Activated T-helper 17 cell treated with anti-CD3 and anti-CD28 coated beads, Interleukin-2, amount 50 U/mL, for 72 hours (primary cell): ENCODE data around the gene HLA-C. TPM values are rescaled to one million over a fixed set of nuclear protein-coding genes. Genes with fewer than 3 reads are reported as not detected.
"Not testable (repeated sequence)": the region's sequence is repeated elsewhere in the genome, so short reads cannot be mapped to it uniquely, and the experiment has no call there.

Source experiments
- ATAC-seq: fragments of 150-1000 bp; cut with Tn5 transposase; replicated peaks from 2 replicates; pipeline ENCODE4 v1.10.0; 2021; ENCODE audit warnings: mild to moderate bottlenecking, moderate library complexity
- H3K27ac Mint-ChIP-seq: one replicate; pipeline ENCODE4 v1.8.0; 2022; ENCODE audit warnings: mixed read lengths
- H3K27me3 Mint-ChIP-seq: one replicate; pipeline ENCODE4 v1.8.0; 2022; ENCODE audit warnings: mixed read lengths
- H3K36me3 Mint-ChIP-seq: one replicate; pipeline ENCODE4 v1.8.0; 2022; ENCODE audit warnings: low read depth, mild to moderate bottlenecking, mixed read lengths
- H3K4me1 Mint-ChIP-seq: one replicate; pipeline ENCODE4 v1.8.0; 2022; ENCODE audit warnings: mixed read lengths
- H3K4me3 Mint-ChIP-seq: one replicate; pipeline ENCODE4 v1.8.0; 2022; ENCODE audit warnings: mild to moderate bottlenecking, mixed read lengths
- H3K9me3 Mint-ChIP-seq: one replicate; pipeline ENCODE4 v1.8.0; 2022; ENCODE audit warnings: mixed read lengths
- total RNA-seq, 2 donors: library from RNA; stranded (reverse); gene quantifications; one replicate each; pipeline ENCODE4 v1.2.3, GENCODE V29; 2022

HLA-C gene
- total RNA-seq, 2 donors from 2014 or later: 620 to 1,648 TPM

DNA sequence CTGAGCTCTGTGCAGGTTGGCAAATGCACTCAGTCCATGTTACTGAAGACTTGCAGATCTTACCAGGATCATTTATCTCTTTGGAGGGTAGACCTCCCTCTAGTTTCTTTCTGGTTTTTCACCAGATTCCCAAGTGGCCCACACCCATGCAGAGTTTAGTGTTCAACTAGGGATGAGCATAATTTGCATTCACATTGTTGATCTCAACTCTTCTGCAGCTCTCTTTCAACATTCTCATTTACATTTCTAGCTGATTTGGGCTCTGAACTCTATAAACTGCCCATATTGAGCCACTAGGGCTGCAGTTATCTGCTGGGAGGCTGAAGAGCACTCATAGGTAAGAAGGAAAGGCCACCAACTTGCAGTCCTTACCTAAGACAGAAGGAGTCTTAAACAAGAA, 17.9 kb upstream of the HLA-C start:
- peaks cover 13% of the 10 kb centered on the region for H3K27me3 Mint-ChIP-seq
- no peaks in the 10 kb centered on the region for H3K9me3 Mint-ChIP-seq
- no peak overlapping the region for H3K4me3 Mint-ChIP-seq
- H3K27ac Mint-ChIP-seq: no peak overlapping the region
- H3K36me3 Mint-ChIP-seq: no peaks in the 10 kb centered on the region
- H3K4me1 Mint-ChIP-seq: no peaks in the 10 kb centered on the region
- no peak for ATAC-seq

DNA sequence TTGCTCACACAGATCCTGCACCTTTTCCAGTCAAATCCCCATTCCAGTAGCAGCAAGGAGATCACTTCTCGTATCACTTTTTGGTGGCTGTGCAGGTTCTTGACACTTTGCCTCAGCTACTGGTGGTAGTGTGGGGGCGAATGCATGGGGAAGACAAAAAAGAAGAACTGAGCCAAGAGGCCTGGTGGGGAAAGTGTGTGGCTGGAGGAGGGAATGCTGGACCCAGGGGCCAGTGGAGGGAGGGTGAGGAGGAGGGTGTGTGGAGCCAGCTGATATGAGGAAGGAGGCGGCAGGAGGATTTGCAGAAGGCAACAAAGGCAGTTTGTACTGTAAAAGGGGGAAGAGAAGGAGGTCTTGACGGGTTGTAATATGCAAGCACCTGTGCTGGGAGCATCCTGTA, 15.7 kb upstream of the HLA-C start:
- no peaks in the 10 kb centered on the region for H3K9me3 Mint-ChIP-seq
- no peak overlapping the region for H3K27ac Mint-ChIP-seq
- no peaks in the 10 kb centered on the region for H3K36me3 Mint-ChIP-seq
- peaks cover 11% of the 10 kb centered on the region for H3K27me3 Mint-ChIP-seq
- no peak for ATAC-seq
- no peaks in the 10 kb centered on the region for H3K4me1 Mint-ChIP-seq
- H3K4me3 Mint-ChIP-seq: no peak overlapping the region

DNA sequence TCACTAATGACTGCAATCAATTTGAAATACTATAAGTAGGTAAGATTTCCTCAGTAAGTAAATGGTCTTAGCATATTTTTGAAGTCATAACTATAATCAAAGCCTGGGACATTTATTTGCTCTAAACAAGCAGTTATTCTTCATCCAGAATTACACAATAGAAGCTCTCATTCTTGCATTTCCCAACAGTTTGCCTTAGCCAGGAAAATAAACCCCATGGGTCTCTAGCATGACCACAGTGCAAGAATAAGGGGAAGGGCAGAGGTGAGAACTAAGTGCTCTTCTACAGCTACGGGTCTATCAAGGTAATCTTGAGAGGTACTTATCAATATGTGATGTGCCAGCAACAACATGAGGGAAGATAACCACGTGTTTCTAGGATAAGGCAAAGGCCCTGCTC, 14.1 kb upstream of the HLA-C start:
- H3K27ac Mint-ChIP-seq: no peak overlapping the region
- no peaks in the 10 kb centered on the region for H3K36me3 Mint-ChIP-seq
- H3K27me3 Mint-ChIP-seq: peaks cover 4% of the 10 kb centered on the region
- no peaks in the 10 kb centered on the region for H3K9me3 Mint-ChIP-seq
- no peak overlapping the region for H3K4me3 Mint-ChIP-seq
- no peaks in the 10 kb centered on the region for H3K4me1 Mint-ChIP-seq
- no peak for ATAC-seq

DNA sequence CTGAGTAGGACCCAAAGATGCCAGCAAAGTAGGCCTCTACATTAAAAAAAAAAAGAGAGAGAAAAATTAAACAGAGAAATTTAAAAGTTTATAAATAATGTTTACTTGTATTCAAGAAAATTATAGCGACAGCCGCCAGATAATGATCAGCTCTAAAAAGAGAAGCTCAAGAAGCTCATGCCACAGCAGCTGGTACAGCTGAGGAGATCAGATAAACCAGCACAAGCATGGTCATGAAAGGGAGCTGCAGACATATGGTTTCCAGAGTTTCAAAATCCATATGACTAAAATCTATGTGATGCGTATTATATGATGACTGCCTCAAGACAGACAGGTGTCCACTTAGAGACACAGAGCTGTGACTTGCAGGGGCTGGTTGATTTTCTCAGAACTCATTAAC, 13.6 kb upstream of the HLA-C start:
- Mint-ChIP-seq H3K4me1 (no peaks in the 10 kb centered on the region), H3K4me3 (no peak overlapping the region), H3K27ac (no peak overlapping the region), H3K9me3 (no peaks in the 10 kb centered on the region), H3K36me3 (no peaks in the 10 kb centered on the region), H3K27me3 (peaks cover 3% of the 10 kb centered on the region)
- no peak for ATAC-seq

DNA sequence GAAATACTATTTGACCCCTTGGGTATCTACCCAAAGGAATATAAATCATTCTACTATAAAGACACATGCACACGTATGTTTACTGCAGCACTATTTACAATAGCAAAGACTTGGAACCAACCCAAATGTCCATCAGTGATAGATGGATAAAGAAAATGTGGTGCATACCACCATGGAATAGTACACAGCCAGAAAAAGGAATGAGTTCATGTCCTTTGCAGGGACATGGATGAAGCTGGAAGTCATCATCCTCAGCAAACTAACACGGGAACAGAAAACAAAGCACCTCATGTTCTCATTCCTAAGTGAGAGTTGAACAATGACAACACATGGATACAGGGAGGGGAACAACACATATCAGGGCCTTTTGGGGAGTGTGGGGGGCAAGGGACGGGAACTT, 7.8 kb upstream of the HLA-C start:
- not testable (repeated sequence) for H3K4me1 Mint-ChIP-seq, H3K9me3 Mint-ChIP-seq, H3K4me3 Mint-ChIP-seq, H3K27me3 Mint-ChIP-seq, H3K36me3 Mint-ChIP-seq, H3K27ac Mint-ChIP-seq, ATAC-seq

DNA sequence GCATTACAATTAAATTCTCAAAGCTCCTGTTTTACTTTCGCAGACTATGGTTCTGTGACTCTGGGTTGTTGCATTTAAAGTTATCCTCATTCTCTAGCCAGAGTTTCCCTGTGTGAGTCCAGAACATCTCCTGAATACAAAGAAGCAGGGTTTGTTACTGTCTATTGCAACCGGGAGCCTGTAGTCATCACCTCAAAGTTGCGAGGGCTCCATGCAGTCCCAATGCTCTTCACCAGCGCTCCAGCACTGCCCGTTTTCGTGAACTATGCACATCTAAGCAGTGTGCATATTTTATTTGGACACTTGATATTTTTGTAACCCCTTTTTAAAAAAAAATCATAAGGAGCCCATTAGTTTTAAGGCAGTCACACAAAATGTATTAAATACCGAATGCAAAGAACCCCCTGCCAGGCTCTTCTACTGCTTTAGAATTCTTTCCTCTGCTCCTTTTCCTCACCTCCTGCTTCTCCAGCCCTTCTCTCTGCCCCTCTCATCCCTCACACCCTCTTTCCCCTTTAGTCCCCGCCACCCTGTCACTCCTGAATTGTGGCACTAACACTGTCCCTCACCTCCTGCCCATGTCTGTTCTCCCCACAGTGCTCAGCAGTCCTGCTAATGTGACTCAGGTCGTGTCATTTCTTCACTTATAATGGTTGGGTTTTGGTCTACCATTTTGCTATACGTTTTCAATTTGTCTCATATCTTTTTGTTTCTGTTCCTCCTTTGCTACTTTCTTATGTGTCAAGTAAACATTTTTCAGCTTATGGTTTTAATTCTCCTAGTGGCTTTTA, 1.1 kb upstream of the HLA-C start:
- peaks cover 4% of the 10 kb centered on the region for H3K27me3 Mint-ChIP-seq
- peak overlapping the region; percentile 94 for H3K4me3 Mint-ChIP-seq
- peaks cover 27% of the 10 kb centered on the region for H3K4me1 Mint-ChIP-seq
- peak overlapping the region; percentile 97 for H3K27ac Mint-ChIP-seq
- peaks cover 47% of the 10 kb centered on the region for H3K36me3 Mint-ChIP-seq
- ATAC-seq: peak; percentile 56
- H3K9me3 Mint-ChIP-seq: no peaks in the 10 kb centered on the region

DNA sequence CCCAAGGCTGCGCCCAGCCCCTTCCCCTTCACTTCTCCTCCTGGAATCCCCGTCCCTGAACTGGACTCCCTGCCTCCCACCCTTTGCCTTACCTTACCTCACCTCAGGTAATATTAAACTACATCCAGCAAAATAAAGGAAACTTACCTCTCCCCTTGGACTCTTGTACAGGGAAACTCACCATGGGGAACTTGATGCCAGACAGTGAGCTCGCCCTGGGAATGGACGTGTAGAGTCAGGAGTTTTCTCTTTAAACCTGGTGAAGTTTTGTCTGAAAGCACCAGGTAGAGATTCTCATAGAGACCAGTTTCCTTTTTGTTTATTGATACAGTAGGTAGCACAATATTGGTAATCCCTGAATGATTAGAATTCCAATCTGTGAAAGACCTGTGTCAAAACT, 544 bp upstream of the HLA-C start:
- no peaks in the 10 kb centered on the region for H3K9me3 Mint-ChIP-seq
- peaks cover 52% of the 10 kb centered on the region for H3K36me3 Mint-ChIP-seq
- H3K4me1 Mint-ChIP-seq: peaks cover 33% of the 10 kb centered on the region
- peaks cover 4% of the 10 kb centered on the region for H3K27me3 Mint-ChIP-seq
- ATAC-seq: no peak
- H3K4me3 Mint-ChIP-seq: peak overlapping the region; percentile 94
- peak overlapping the region; percentile 97 for H3K27ac Mint-ChIP-seq

DNA sequence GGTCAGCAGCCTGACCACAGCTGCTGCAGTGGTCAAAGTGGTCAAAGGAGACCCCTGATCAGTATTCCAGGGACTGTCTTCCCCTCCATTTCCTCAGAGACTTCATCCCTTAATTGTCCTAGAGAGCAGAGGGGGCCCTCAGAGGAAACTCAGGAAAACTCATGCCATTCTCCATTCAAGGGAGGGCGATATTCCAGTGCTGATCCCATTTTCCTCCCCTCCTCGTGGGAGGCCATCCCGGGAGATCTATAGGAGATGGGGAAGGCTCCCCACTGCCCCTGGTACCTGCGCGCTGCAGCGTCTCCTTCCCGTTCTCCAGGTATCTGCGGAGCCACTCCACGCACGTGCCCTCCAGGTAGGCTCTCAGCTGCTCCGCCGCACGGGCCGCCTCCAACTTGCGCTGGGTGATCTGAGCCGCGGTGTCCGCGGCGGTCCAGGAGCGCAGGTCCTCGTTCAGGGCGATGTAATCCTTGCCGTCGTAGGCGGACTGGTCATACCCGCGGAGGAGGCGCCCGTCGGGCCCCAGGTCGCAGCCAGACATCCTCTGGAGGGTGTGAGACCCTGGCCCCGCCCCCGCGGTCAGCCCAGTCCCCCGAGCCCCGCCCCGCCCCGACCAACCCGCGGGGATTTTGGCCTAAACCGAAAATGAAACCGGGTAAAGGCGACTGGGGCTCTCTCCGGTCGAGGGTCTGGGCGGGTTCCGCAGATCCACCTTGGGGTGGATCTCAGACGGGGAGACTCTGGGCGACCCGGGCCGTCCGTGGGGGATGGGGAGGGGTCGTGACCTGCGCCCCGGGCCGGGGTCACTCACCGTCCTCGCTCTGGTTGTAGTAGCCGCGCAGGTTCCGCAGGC, 878 bp downstream of the HLA-C start:
- ATAC-seq: peak; percentile 42

DNA sequence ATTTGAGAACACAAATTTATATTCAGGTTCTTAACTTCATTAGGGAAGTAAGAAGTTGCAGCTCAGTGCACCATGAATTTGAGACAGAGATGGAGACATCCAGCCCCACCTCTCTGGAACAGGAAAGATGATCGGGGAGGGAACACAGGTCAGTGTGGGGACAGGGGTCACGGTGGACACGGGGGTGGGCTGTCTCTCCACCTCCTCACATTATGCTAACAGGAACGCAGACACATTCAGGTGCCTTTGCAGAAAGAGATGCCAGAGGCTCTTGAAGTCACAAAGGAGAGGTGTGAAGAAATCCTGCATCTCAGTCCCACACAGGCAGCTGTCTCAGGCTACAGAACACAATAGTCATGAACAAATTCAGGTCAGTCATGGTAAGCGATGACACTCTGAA, 3.1 kb downstream of the HLA-C start:
- peaks cover 59% of the 10 kb centered on the region for H3K36me3 Mint-ChIP-seq
- H3K9me3 Mint-ChIP-seq: peaks cover under 1% of the 10 kb centered on the region
- H3K27ac Mint-ChIP-seq: peak overlapping the region; percentile 17
- ATAC-seq: no peak
- H3K4me1 Mint-ChIP-seq: peaks cover 28% of the 10 kb centered on the region
- H3K27me3 Mint-ChIP-seq: no peaks in the 10 kb centered on the region
- peak overlapping the region; percentile 94 for H3K4me3 Mint-ChIP-seq

More for the DNA sequence above, 878 bp downstream of the HLA-C start:
- Mint-ChIP-seq H3K4me1 (peaks cover 34% of the 10 kb centered on the region), H3K4me3 (peak overlapping the region; percentile 94), H3K36me3 (peaks cover 59% of the 10 kb centered on the region), H3K9me3 (no peaks in the 10 kb centered on the region), H3K27me3 (no peaks in the 10 kb centered on the region), H3K27ac (peak overlapping the region; percentile 17)

DNA sequence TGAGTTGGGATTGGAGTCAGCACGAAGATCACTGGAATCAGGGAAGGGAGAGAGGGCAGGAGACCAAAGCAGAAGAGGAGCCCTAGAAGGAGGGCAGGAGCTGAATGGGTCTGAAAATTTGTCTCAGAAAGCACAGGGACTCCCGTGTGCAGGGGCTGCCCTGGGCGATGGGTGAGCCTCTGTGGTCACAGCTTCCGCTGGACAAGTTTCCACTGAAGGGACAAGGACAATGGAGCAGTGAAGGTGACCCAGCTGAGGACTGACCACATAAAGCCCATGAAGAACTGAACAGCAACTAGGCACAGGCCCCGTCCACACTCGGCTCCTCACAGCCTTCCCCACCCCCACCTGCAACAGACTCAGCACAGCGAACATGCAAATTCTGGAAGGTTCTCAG, 3.5 kb downstream of the HLA-C start:
- H3K27me3 Mint-ChIP-seq: no peaks in the 10 kb centered on the region
- peaks cover 59% of the 10 kb centered on the region for H3K36me3 Mint-ChIP-seq
- peaks cover 3% of the 10 kb centered on the region for H3K9me3 Mint-ChIP-seq
- ATAC-seq: no peak
- peak overlapping the region; percentile 17 for H3K27ac Mint-ChIP-seq
- H3K4me1 Mint-ChIP-seq: peaks cover 27% of the 10 kb centered on the region
- H3K4me3 Mint-ChIP-seq: peak overlapping the region; percentile 94

DNA sequence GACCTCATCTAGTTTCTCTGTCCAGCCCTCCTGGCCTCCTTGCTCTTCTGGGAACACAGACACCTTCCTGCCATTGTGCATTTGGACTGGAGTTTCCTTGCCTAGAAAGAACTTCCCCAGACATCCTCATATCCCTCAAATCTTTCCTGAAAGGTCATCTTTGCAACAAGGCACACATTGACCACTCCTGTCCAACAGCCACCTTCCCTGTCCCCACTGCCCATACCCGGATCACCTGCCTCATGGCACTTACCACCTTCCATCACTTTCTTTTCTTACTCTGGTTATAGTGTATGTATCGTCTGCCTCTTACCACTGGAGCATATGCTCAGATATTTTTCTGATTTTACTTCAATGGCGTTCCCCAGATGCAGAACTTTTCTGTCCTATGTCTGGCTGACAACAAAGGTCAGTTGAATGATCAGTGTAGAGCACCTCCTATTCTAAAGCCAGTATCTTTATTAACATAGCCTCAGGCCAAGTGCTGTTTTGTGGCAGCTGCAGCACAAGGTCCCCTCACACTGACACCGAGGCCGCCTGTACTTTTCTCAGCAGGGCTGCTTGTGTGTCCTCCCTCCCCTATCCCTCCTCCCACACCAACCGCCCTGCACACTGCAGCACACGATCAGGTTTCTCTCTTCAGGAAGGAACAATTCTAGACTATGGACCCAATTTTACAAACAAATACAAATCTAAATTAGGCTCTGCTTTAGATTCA, 4.1 kb downstream of the HLA-C start:
- no peak for ATAC-seq
- Mint-ChIP-seq H3K4me3 (peak overlapping the region; percentile 94), H3K27me3 (no peaks in the 10 kb centered on the region), H3K9me3 (peaks cover 3% of the 10 kb centered on the region), H3K36me3 (peaks cover 59% of the 10 kb centered on the region), H3K4me1 (peaks cover 22% of the 10 kb centered on the region), H3K27ac (peak overlapping the region; percentile 17)

DNA sequence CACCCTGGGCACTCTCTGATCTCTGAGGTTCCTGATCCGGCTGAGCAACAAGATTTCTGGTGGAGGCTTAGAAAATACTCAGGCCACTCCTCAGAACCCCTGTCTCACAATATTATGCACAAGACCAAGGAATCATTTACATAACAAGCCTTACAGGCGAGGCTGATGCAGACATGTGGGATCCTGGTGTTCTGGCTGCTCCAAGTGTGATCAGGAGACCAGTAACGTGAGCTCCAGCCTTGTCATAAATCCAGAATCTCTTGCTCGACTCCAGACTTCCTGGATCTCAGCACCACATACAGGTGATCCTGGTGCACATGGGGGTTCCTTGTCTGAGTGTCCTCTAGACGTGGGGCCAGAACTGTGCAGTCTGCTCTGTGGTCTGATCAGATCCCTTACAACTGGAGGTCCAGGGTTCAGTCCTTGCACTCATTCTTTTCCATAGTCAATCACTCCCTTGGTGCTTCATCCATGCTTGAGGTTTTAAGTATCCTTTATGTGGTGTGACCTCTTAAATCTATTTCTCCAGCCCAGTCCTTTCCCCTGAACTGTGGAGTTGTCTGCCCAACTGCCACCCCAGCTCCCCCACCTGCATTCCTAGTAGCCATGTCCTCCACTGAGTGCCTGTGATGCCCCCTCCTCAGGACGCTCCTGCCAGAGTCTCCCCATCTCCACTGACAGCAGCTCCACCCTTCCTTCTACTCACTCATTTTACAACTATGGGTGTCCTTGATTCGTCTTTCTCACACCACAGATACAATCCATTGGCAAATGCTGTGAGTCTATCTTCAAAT, 5.1 kb downstream of the HLA-C start:
- Mint-ChIP-seq H3K36me3 (peaks cover 50% of the 10 kb centered on the region), H3K4me1 (peaks cover 22% of the 10 kb centered on the region), H3K27ac (peak overlapping the region; percentile 17), H3K27me3 (no peaks in the 10 kb centered on the region), H3K4me3 (peak overlapping the region; percentile 94), H3K9me3 (peaks cover 8% of the 10 kb centered on the region)
- ATAC-seq: no peak

DNA sequence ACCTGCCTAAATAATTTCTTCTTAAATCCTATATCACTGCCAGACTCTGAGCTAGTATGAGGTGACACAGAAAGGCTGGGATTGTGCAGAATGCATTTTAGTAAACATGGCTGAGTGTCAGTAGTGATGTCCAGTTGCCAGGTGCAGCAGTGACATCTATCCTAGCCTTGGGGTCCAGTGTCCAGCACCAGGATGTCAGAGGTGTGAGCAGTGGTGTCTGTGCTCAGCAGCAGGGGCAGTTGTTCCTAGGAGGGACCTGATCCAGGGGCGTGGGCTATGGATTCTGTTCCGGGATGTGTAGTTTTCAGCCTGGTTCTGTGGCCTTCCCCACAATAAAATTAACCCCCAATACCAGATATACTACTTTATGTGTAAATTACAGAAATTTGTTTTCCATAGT, 6.0 kb downstream of the HLA-C start:
- Mint-ChIP-seq H3K4me1 (peaks cover 22% of the 10 kb centered on the region), H3K4me3 (no peak overlapping the region), H3K36me3 (peaks cover 41% of the 10 kb centered on the region), H3K27ac (no peak overlapping the region), H3K27me3 (no peaks in the 10 kb centered on the region), H3K9me3 (peaks cover 15% of the 10 kb centered on the region)
- ATAC-seq: no peak
